Articular chondrocyte of knee joint (primary cell): ENCODE results near the gene TNXB. TPM values are rescaled to one million over a fixed set of nuclear protein-coding genes. Genes with fewer than 3 reads are reported as not detected.

Experiments
- small RNA-seq: library from RNA; depleted of rRNA; stranded (forward); fragments of <200 nt; gene quantifications from one replicate; pipeline ENCODE3, GENCODE V24; 2012
- total RNA-seq: library from RNA; depleted of rRNA; stranded (reverse); fragments of >200 nt; gene quantifications from 2 replicates; pipeline ENCODE4 v1.2.3, GENCODE V29; 2012

The TNXB gene, protein sequence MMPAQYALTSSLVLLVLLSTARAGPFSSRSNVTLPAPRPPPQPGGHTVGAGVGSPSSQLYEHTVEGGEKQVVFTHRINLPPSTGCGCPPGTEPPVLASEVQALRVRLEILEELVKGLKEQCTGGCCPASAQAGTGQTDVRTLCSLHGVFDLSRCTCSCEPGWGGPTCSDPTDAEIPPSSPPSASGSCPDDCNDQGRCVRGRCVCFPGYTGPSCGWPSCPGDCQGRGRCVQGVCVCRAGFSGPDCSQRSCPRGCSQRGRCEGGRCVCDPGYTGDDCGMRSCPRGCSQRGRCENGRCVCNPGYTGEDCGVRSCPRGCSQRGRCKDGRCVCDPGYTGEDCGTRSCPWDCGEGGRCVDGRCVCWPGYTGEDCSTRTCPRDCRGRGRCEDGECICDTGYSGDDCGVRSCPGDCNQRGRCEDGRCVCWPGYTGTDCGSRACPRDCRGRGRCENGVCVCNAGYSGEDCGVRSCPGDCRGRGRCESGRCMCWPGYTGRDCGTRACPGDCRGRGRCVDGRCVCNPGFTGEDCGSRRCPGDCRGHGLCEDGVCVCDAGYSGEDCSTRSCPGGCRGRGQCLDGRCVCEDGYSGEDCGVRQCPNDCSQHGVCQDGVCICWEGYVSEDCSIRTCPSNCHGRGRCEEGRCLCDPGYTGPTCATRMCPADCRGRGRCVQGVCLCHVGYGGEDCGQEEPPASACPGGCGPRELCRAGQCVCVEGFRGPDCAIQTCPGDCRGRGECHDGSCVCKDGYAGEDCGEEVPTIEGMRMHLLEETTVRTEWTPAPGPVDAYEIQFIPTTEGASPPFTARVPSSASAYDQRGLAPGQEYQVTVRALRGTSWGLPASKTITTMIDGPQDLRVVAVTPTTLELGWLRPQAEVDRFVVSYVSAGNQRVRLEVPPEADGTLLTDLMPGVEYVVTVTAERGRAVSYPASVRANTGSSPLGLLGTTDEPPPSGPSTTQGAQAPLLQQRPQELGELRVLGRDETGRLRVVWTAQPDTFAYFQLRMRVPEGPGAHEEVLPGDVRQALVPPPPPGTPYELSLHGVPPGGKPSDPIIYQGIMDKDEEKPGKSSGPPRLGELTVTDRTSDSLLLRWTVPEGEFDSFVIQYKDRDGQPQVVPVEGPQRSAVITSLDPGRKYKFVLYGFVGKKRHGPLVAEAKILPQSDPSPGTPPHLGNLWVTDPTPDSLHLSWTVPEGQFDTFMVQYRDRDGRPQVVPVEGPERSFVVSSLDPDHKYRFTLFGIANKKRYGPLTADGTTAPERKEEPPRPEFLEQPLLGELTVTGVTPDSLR (N-terminal part only)
- 23.9 and 41.1 TPM in 2 replicates for total RNA-seq

DNA sequence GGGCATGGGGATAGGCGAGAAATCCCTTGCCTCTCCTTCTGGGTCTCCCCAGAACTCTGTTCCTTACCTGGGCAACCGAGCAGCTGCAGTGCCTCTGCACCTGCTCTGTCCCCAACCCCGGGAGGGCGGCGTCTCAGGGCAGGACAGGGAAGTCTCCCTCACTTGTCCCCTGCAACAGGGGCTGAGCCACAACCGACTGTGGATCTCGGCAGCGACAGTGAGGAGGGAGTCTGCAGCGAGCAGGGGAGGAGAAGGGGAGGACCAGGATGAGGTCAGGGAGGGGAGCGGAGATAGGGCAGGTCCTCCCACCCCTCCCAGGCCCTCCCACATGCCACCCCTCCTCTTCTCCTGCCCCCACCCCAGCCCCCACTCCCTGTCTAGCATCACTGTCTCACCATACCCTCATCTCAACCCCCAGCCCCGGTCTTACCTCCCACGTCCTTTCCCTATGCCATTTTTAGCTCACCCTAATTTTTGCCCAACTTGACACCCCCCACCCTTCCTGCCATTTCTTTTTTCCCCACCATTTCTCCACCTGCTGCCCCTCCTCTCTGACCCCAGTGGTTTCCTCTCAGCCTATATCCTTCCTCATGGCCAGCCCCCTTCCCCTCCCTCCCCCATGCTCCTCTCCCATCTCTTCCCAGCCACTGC, at the start of gene TNXB:
TNXB (minus strand) TSS at position 225 of the 651 bp plus-strand sequence. CDS start 11,140 bp downstream, outside the sequence.

DNA sequence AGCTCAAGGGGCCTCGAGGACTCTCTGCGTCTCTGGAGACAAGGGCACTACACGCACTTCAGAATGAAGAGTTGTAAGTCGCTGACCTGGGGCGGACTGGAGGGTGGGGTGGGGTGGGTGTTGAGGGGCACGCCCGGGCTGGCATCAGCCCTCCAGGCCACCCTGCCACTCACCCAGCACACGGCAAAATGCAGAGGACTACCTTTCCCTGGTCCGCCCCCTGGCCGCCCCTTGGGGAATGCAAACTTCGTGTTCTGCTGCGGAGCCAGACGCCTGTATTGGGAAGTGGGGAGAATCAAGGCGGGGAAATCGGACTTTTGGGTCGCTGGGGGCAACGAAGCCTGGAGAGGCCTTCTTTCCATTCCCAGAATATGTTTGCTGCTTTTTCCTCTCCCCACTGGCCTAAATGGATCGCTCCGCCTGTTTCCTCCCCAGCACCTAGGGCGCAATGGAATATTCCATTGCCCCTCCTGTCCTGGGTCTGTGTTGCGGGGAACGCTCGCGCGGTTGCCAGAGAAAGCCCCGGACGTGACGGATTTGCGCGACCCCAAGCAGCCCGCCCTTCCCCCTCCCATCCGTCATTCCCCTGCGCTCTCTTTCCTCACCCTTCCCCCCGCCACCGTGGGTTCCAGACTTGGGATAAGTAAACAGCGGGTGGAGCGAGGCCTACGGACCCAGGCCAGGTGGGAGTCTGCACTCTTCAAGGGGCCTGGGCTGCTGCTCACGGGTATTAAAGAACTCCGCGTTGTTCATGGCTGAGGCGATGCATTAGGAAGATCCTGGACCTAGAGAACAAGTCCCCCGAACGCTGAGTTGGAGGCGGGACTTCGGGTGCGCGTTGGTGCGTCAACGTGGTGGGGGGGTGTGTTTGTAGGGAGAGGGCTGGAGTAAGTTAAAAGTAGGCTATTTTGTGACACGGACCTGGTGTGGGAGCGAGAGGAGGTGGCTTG, 44.7 kb upstream of the TNXB start, which contains the start of gene PPT2:
PPT2 (plus strand) TSS at position 578 of the 950 bp plus-strand sequence. CDS start 454 bp downstream, outside the sequence.

DNA sequence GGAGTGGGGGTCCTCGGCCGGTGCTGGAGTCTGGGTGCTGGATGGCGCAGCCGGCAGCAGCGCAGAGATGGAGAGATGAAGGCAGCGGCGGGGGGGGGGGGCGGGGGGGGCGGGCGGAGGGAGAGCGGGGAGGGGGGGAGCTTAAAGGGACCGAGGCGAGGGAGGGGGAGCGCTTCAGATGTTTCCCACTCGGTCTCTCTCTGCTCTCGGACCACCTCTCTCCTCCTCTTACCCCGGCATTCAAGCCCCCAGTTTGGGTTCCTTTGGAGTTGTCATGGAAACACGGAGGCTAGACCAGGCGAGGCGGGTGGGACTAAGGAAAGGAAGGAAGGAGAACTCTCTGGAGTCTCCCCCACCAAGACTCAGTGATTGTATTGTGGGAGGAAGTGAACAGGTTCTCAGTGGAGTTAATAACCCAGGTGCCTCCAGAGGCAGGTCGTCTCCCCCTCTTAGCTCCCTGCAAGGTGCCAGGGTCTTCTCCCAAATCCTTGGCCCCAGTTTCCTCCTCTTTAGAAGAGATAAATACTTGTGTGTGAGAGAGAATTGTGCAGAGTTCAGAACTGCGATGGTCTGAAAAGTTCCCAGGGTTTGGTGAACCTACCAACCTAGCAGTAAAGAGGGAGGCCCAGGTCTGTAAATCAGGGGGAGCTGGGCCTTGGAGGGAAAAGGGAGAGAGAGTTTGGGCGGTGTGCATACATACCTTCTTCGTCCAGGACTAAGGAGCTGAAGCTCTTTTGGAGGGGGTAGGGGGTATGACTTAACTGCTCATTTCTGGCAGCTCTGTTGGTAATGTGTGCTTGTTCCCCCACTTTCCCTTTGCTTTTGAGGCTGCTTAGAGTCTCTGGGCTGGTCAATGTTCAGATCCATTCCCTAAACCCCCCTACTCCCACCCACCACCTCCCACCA, 43.0 kb upstream of the TNXB start, which contains the start of gene PRRT1:
PRRT1 (minus strand) TSS at position 77 of the 906 bp plus-strand sequence. CDS start 112 bp downstream, outside the sequence.

DNA sequence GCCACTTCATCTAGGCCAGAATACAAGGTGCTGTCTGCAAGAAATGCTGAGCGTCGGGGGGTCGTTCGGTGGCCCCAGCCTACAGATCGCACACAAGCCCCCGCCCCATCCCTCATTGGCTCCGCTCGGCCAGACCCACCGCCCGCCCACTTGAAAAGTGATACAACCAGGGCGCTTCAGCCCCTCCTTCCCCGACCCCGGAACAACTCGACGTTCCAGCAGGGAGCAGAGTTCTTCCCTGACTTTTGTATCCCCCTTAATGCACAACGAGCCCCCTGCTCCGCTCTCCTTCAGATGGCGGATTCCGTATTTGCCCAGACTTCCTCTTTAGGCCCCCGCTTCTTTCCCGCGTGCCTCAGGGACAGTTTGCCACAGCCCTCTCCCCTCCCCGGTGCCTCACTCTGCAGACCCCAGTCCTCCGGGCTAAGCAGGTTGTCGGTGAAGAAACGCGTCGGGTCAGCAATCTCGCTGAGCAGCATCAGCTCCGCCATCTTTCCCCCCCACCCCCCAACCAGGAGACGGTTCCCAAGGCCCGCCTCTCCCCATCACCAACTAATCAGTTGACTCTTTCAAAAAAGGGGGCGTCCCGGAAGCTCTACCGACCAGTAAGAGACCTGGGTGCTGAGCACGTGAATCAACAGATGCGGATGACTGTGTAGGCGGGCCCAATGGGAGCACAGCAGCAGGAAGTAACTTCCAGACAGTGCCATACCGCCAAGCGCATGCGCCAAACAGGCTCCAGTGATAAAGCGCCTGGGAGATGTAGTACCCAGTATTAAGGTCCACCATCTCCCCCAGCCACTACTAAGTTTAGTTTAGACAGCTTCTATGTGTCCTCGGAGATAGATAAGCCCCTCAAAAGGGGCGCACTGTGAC, 18.8 kb upstream of the TNXB start, which contains the start of gene ATF6B:
ATF6B (minus strand) TSS at position 530 of the 876 bp plus-strand sequence; CDS start at position 491, 39 bp downstream.

DNA sequence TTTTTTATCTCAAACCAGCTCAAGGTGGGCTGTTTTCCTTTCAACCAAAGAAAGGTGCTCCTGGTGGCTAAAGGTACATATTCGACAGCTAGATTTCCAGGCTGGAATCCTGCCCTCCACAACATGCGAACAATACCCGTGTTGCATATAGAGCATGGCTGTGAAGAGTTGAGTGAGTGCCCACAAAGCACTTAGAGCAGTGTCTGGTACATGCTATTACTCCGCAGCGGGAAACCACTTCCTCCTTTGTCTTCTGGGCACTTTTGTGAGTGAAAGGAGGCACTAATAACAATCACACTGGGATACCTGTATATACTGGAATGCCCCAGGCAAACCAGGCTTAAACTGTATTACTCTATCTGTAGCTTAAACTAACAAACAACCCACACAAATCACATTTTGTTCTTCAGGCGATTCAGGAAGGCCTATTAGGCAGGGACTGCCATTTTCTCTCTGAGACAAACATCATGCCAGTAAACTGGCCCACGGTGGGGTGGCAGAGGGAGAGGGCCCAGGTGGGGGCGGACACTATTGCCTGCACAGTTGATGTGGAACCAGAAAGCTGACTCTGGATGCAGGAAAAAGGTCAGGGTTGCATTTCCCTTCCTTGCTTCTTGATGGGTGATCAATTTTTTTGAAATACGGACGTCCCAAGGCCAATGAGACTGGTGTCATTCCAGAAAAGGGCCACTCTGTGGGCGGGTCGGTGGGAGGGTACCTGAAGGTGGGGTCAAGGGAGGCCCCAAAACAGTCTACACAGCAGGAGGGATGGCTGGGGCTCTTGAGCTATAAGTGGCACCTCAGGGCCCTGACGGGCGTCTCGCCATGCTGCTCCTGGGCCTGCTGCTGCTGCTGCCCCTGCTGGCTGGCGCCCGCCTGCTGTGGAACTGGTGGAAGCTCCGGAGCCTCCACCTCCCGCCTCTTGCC, 71.3 kb downstream of the TNXB start, which contains the start of gene CYP21A2:
CYP21A2 (plus strand) TSS at position 818 of the 927 bp plus-strand sequence; CDS start at position 826, 8 bp downstream.

DNA sequence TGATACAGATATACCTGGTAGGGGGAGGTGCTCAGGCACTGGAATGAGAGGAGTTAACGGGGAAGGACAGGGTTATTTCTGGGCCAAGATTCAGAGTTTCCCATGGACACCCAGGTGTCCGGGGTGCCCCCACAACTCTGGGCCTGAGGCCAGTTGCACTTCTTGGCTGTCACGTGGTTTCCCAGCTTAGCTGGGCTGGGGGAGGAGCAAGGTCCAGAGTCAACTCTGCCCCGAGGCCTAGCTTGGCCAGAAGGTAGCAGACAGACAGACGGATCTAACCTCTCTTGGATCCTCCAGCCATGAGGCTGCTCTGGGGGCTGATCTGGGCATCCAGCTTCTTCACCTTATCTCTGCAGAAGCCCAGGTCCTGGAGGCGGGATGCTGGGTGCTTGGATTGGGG, 94.6 kb downstream of the TNXB start, which contains the start of gene C4B:
C4B (plus strand) TSS at position 249 of the 400 bp plus-strand sequence; CDS start at position 300, 51 bp downstream.

Small RNA genes lying within 50 kb of the gene (small RNA-seq; reads per million reads assigned to genes)
- not detected for gene RNA5SP206

Other genes starting within 250 kb of the TNXB start
- 48.6 and 57.6 TPM in 2 replicates for gene NEU1, start 246.5 kb downstream of the TNXB start, total RNA-seq
- gene SLC44A4, start 230.3 kb downstream of the TNXB start, total RNA-seq = 0.22 TPM in 1 of 2 replicates, not detected in the other
- gene EHMT2, start 211.6 kb downstream of the TNXB start, total RNA-seq = 41.4 and 51.4 TPM in 2 replicates
- gene ZBTB12, start 207.3 kb downstream of the TNXB start, total RNA-seq = 1.3 and 1.9 TPM in 2 replicates
- gene C2, start 181.6 kb downstream of the TNXB start, total RNA-seq = 19.1 and 22.0 TPM in 2 replicates
- gene CFB, start 163.2 kb downstream of the TNXB start, total RNA-seq = 26.9 and 34.6 TPM in 2 replicates
- gene NELFE, start 150.4 kb downstream of the TNXB start, total RNA-seq = 97.0 and 105 TPM in 2 replicates
- 35.3 and 40.4 TPM in 2 replicates for gene SKIC2, start 150.2 kb downstream of the TNXB start, total RNA-seq
- gene DXO, start 137.2 kb downstream of the TNXB start, total RNA-seq = 11.6 and 13.0 TPM in 2 replicates
- gene C4A, start 127.3 kb downstream of the TNXB start, total RNA-seq = 4.0 and 8.2 TPM in 2 replicates
- gene C4B, start 94.5 kb downstream of the TNXB start, total RNA-seq = 2.4 and 3.4 TPM in 2 replicates
- 0.13 TPM in 1 of 2 replicates, not detected in the other for gene CYP21A2, start 70.9 kb downstream of the TNXB start, total RNA-seq
- 21.6 and 33.5 TPM in 2 replicates for gene ATF6B, start 18.9 kb upstream of the TNXB start, total RNA-seq
- gene FKBPL, start 20.9 kb upstream of the TNXB start, total RNA-seq = 4.6 and 8.8 TPM in 2 replicates
- gene PRRT1, start 42.6 kb upstream of the TNXB start, total RNA-seq = 0.39 and 0.54 TPM in 2 replicates
- gene PPT2, start 44.8 kb upstream of the TNXB start, total RNA-seq = 10.6 and 20.8 TPM in 2 replicates
- gene EGFL8, start 55.3 kb upstream of the TNXB start, total RNA-seq = 0.86 and 1.7 TPM in 2 replicates
- 26.8 and 31.0 TPM in 2 replicates for gene AGPAT1, start 66.7 kb upstream of the TNXB start, total RNA-seq
- gene RNF5, start 69.1 kb upstream of the TNXB start, total RNA-seq = 23.9 and 32.4 TPM in 2 replicates
- 0.54 and 0.78 TPM in 2 replicates for gene AGER, start 74.9 kb upstream of the TNXB start, total RNA-seq
- gene PBX2, start 80.9 kb upstream of the TNXB start, total RNA-seq = 17.1 and 20.8 TPM in 2 replicates
- gene GPSM3, start 83.3 kb upstream of the TNXB start, total RNA-seq = 0.86 and 1.0 TPM in 2 replicates
- gene NOTCH4, start 114.7 kb upstream of the TNXB start, total RNA-seq = 0.65 and 1.1 TPM in 2 replicates